Measurements from ENCODE around the gene NOTCH3. TPM values are rescaled to one million over a fixed set of nuclear protein-coding genes. Genes with fewer than 3 reads are reported as not detected.

The NOTCH3 gene
- total and polyA plus RNA-seq, 3 experiments from 2014 or later, result 0.04 TPM; not detected in 2

- H3K36me3 ChIP-seq (ENCODE audit: insufficient read depth, low read length), result no peaks in the 10 kb centered on the region
- ChIA-PET POLR2A (no interaction called here), CTCF (no interaction called here)
- H3K9me3 ChIP-seq (ENCODE audit: low read length), result no peaks in the 10 kb centered on the region
- peak overlapping the region in 1 of 7 donors; percentile 52 for H3K4me3 Mint-ChIP-seq
- peaks cover 0 to 5% (median 0%) of the 10 kb centered on the region in 3 donors for H3K36me3 Mint-ChIP-seq
- H3K4me1 Mint-ChIP-seq, result peaks cover 23 to 41% (median 27%) of the 10 kb centered on the region in 3 donors
- H3K27ac Mint-ChIP-seq, result no peak overlapping the region
- peaks cover 34% of the 10 kb centered on the region for H3K27me3 ChIP-seq (ENCODE audit: insufficient read depth, low read length, poor library complexity, severe bottlenecking)
- no peak overlapping the region for H3K4me3 ChIP-seq (ENCODE audit: low read length)
- no peaks in the 10 kb centered on the region for H3K4me1 ChIP-seq (ENCODE audit: insufficient read depth, low read length)
- H3K27ac ChIP-seq (ENCODE audit: low read depth, low read length), result no peak overlapping the region
- no peak for DNase-seq
- H3K27me3 Mint-ChIP-seq, result peaks cover 58 to 66% of the 10 kb centered on the region in 2 donors
- peaks cover 0 to 3% (median 0%) of the 10 kb centered on the region in 5 donors for H3K9me3 Mint-ChIP-seq
Observed at GRCh38 chr19:15197275-15197941, 3.4 kb downstream of the NOTCH3 start.

GRCh38 chr19:15196360-15197005 is 4.3 kb downstream of the NOTCH3 start:
- Histone ChIP-seq H3K27ac (ENCODE audit: low read depth, low read length) (no peak overlapping the region), H3K36me3 (ENCODE audit: insufficient read depth, low read length) (no peaks in the 10 kb centered on the region), H3K27me3 (ENCODE audit: insufficient read depth, low read length, poor library complexity, severe bottlenecking) (peaks cover 34% of the 10 kb centered on the region), H3K4me3 (ENCODE audit: low read length) (no peak overlapping the region), H3K4me1 (ENCODE audit: insufficient read depth, low read length) (no peaks in the 10 kb centered on the region), H3K9me3 (ENCODE audit: low read length) (no peaks in the 10 kb centered on the region)
- Mint-ChIP-seq H3K4me1 (peaks cover 23 to 41% (median 27%) of the 10 kb centered on the region in 3 donors), H3K9me3 (peaks cover 0 to 2% (median 0%) of the 10 kb centered on the region in 5 donors), H3K36me3 (peaks cover 0 to 5% (median 0%) of the 10 kb centered on the region in 3 donors), H3K27ac (no peak overlapping the region), H3K27me3 (peaks cover 49 to 70% of the 10 kb centered on the region in 2 donors), H3K4me3 (peak overlapping the region in 1 of 7 donors; percentile 52)
- POLR2A ChIA-PET, result no interaction called here
- CTCF ChIA-PET, result no interaction called here
- DNase-seq, result no peak

GRCh38 chr19:15195371-15196334 is 5.1 kb downstream of the NOTCH3 start:
- Mint-ChIP-seq H3K4me1 (peaks cover 21 to 38% (median 27%) of the 10 kb centered on the region in 3 donors), H3K4me3 (no peak overlapping the region)
- no peak overlapping the region for H3K4me3 ChIP-seq (ENCODE audit: low read length)

GRCh38 chr19:15194938-15195337 is 5.9 kb downstream of the NOTCH3 start:
- Mint-ChIP-seq H3K9me3 (peaks cover 0 to 2% (median 0%) of the 10 kb centered on the region in 5 donors), H3K4me1 (peaks cover 19 to 35% (median 27%) of the 10 kb centered on the region in 3 donors), H3K36me3 (peaks cover 0 to 5% (median 0%) of the 10 kb centered on the region in 3 donors), H3K27me3 (peaks cover 41 to 67% of the 10 kb centered on the region in 2 donors), H3K4me3 (peak overlapping the region in 5 of 7 donors; percentile 28 to 75 (median 37)), H3K27ac (peak overlapping the region in 1 of 8 donors; percentile 47)
- ChIA-PET CTCF (no interaction called here), POLR2A (no interaction called here)
- H3K9me3 ChIP-seq (ENCODE audit: low read length), result no peaks in the 10 kb centered on the region
- peaks cover 34% of the 10 kb centered on the region for H3K27me3 ChIP-seq (ENCODE audit: insufficient read depth, low read length, poor library complexity, severe bottlenecking)
- H3K4me1 ChIP-seq (ENCODE audit: insufficient read depth, low read length), result no peaks in the 10 kb centered on the region
- no peaks in the 10 kb centered on the region for H3K36me3 ChIP-seq (ENCODE audit: insufficient read depth, low read length)
- H3K4me3 ChIP-seq (ENCODE audit: low read length), result no peak overlapping the region
- H3K27ac ChIP-seq (ENCODE audit: low read depth, low read length), result no peak overlapping the region
- no peak for DNase-seq

More at GRCh38 chr19:15195371-15196334, 5.1 kb downstream of the NOTCH3 start:
- H3K4me1 ChIP-seq (ENCODE audit: insufficient read depth, low read length), result no peaks in the 10 kb centered on the region
- no peaks in the 10 kb centered on the region for H3K9me3 ChIP-seq (ENCODE audit: low read length)
- H3K27ac Mint-ChIP-seq, result no peak overlapping the region
- no peaks in the 10 kb centered on the region for H3K36me3 ChIP-seq (ENCODE audit: insufficient read depth, low read length)
- peaks cover 0 to 5% (median 0%) of the 10 kb centered on the region in 3 donors for H3K36me3 Mint-ChIP-seq
- peaks cover 43 to 70% of the 10 kb centered on the region in 2 donors for H3K27me3 Mint-ChIP-seq
- DNase-seq, result no peak
- peaks cover 0 to 2% (median 0%) of the 10 kb centered on the region in 5 donors for H3K9me3 Mint-ChIP-seq
- H3K27ac ChIP-seq (ENCODE audit: low read depth, low read length), result no peak overlapping the region
- ChIA-PET POLR2A (no interaction called here), CTCF (no interaction called here)
- H3K27me3 ChIP-seq (ENCODE audit: insufficient read depth, low read length, poor library complexity, severe bottlenecking), result peaks cover 34% of the 10 kb centered on the region

- H3K9me3 ChIP-seq (ENCODE audit: low read length), result no peaks in the 10 kb centered on the region
- H3K4me3 ChIP-seq (ENCODE audit: low read length), result no peak overlapping the region
- peaks cover 8 to 18% (median 13%) of the 10 kb centered on the region in 3 donors for H3K4me1 Mint-ChIP-seq
- no peak overlapping the region for H3K4me3 Mint-ChIP-seq
- no peaks in the 10 kb centered on the region for H3K9me3 Mint-ChIP-seq
- no peaks in the 10 kb centered on the region for H3K36me3 ChIP-seq (ENCODE audit: insufficient read depth, low read length)
- POLR2A ChIA-PET, result no interaction called here
- H3K27ac ChIP-seq (ENCODE audit: low read depth, low read length), result no peak overlapping the region
- no peaks in the 10 kb centered on the region for H3K36me3 Mint-ChIP-seq
- no peak for DNase-seq
- H3K27ac Mint-ChIP-seq, result no peak overlapping the region
- peaks cover 22% of the 10 kb centered on the region for H3K27me3 ChIP-seq (ENCODE audit: insufficient read depth, low read length, poor library complexity, severe bottlenecking)
- CTCF ChIA-PET, result no interaction called here
- peaks cover 26 to 45% of the 10 kb centered on the region in 2 donors for H3K27me3 Mint-ChIP-seq
- H3K4me1 ChIP-seq (ENCODE audit: insufficient read depth, low read length), result no peaks in the 10 kb centered on the region
Observed at GRCh38 chr19:15191982-15192381, 8.8 kb downstream of the NOTCH3 start.

- H3K9me3 Mint-ChIP-seq, result no peaks in the 10 kb centered on the region
- H3K4me3 Mint-ChIP-seq, result no peak overlapping the region
- ChIA-PET POLR2A (no interaction called here), CTCF (no interaction called here)
- H3K36me3 Mint-ChIP-seq, result no peaks in the 10 kb centered on the region
- no peaks in the 10 kb centered on the region for H3K36me3 ChIP-seq (ENCODE audit: insufficient read depth, low read length)
- no peak overlapping the region for H3K27ac ChIP-seq (ENCODE audit: low read depth, low read length)
- peaks cover 17% of the 10 kb centered on the region for H3K27me3 ChIP-seq (ENCODE audit: insufficient read depth, low read length, poor library complexity, severe bottlenecking)
- no peak overlapping the region for H3K4me3 ChIP-seq (ENCODE audit: low read length)
- H3K4me1 ChIP-seq (ENCODE audit: insufficient read depth, low read length), result no peaks in the 10 kb centered on the region
- H3K27me3 Mint-ChIP-seq, result peaks cover 21 to 40% of the 10 kb centered on the region in 2 donors
- no peak overlapping the region for H3K27ac Mint-ChIP-seq
- no peaks in the 10 kb centered on the region for H3K9me3 ChIP-seq (ENCODE audit: low read length)
- no peak for DNase-seq
- peaks cover 5 to 13% (median 8%) of the 10 kb centered on the region in 3 donors for H3K4me1 Mint-ChIP-seq
Observed at GRCh38 chr19:15191514-15191913, 9.3 kb downstream of the NOTCH3 start.

- Mint-ChIP-seq H3K4me1 (no peaks in the 10 kb centered on the region), H3K27me3 (peaks cover 7 to 24% of the 10 kb centered on the region in 2 donors), H3K9me3 (no peaks in the 10 kb centered on the region), H3K27ac (no peak overlapping the region), H3K4me3 (no peak overlapping the region), H3K36me3 (no peaks in the 10 kb centered on the region)
- ChIA-PET CTCF (no interaction called here), POLR2A (no interaction called here)
- H3K4me3 ChIP-seq (ENCODE audit: low read length), result no peak overlapping the region
- H3K9me3 ChIP-seq (ENCODE audit: low read length), result no peaks in the 10 kb centered on the region
- H3K27ac ChIP-seq (ENCODE audit: low read depth, low read length), result no peak overlapping the region
- H3K36me3 ChIP-seq (ENCODE audit: insufficient read depth, low read length), result no peaks in the 10 kb centered on the region
- no peaks in the 10 kb centered on the region for H3K27me3 ChIP-seq (ENCODE audit: insufficient read depth, low read length, poor library complexity, severe bottlenecking)
- DNase-seq, result no peak
- no peaks in the 10 kb centered on the region for H3K4me1 ChIP-seq (ENCODE audit: insufficient read depth, low read length)
Observed at GRCh38 chr19:15188851-15189250, 11.9 kb downstream of the NOTCH3 start.

Measured in CD8-positive, alpha-beta memory T cell (primary cell).